CMK (cell line): ENCODE measurements around the gene TTC6.

Source experiments
- DNase-seq: peaks from one replicate; pipeline ENCODE4 v3.0.0-alpha.2; 2010; ENCODE audit warnings: low read depth

TTC6 gene

GRCh38 chr14:37625597-37626595, 30.5 kb downstream of the TTC6 start:
- DNase-seq = no peak

GRCh38 chr14:37637341-37637740, 41.9 kb downstream of the TTC6 start:
- DNase-seq = no peak

- no peak for DNase-seq
Measured at GRCh38 chr14:37638599-37638998, 43.2 kb downstream of the TTC6 start.

GRCh38 chr14:37641117-37641516, 45.7 kb downstream of the TTC6 start:
- DNase-seq = no peak

- DNase-seq = no peak
Measured at GRCh38 chr14:37642125-37642524, 46.7 kb downstream of the TTC6 start.

GRCh38 chr14:37643701-37644100, 48.3 kb downstream of the TTC6 start:
- no peak for DNase-seq
